ENCODE results near the gene C9orf153.
"Not testable (repeated sequence)": the region's sequence is repeated elsewhere in the genome, so short reads cannot be mapped to it uniquely, and the experiment has no call there.

The C9orf153 gene

DNA sequence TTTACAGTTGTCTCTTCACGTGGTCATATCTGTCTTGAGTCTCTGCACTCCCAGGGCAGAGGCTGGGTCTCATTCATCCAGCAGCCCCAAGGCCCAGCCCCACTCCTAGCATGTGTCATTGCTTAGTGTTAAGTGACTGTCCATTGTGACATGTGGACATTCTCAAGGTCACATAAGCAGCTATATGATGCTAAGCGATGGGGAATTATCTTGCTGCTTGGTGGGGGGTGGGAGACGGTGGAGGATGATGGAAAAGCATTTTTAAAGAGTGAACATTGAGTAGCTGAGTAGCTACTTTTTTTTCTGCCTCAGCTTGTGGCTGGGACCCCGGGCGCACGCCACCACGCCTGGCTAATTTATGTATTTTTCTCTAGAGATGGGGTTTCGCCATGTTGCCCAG is at the start of gene C9orf153:
Gene C9orf153, minus strand, starts transcription at position 101 of the 400 bp plus-strand sequence. CDS start 30,054 bp downstream, outside the sequence.
- no peak for DNase-seq (ENCODE audit: low read depth in 2 of 2)

DNA sequence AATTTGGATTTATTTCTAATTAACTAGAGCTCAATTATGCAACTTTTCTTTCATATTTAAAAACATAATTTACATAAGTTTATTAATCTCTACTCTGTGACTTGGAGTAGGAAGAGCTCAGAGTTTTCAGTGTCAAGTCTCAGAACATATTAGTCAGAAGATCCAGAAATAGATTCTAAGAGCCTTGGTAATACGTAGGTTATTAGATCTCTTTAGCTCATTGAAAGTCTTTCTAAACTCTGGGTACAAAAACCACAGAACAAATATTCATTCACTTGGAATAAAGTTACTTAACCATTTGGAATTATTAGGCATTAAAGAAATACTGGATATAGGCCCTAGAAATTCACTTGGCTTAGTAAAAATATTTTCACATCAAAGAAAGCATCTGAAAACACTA is 49.2 kb upstream of the C9orf153 start:
- DNase-seq (ENCODE audit: low read depth in 2 of 2), result no peak

DNA sequence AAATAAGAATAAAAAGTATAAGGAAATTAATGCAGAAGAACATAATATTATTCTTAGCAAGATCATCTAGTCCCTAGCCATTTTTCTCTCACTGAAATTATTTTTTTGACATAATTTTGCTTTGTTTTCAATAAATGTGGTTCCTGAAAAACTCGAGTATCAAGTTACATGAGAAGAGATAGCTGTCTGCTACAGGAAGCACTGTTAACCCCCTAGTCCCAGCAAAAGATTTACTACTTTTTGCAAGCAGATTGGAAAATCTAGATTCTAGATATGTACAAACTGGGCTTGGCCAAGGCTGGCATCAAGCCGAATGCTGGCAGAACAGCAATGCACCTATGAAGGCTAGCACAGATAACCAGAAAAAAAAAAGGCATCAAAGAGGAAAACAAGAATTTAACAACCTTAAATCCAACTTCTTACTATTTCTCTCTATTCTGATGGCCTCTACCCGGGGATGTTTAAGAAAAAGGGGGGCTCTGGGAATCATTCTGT is 44.8 kb upstream of the C9orf153 start:
- no peak for DNase-seq (ENCODE audit: low read depth in 2 of 2)

DNA sequence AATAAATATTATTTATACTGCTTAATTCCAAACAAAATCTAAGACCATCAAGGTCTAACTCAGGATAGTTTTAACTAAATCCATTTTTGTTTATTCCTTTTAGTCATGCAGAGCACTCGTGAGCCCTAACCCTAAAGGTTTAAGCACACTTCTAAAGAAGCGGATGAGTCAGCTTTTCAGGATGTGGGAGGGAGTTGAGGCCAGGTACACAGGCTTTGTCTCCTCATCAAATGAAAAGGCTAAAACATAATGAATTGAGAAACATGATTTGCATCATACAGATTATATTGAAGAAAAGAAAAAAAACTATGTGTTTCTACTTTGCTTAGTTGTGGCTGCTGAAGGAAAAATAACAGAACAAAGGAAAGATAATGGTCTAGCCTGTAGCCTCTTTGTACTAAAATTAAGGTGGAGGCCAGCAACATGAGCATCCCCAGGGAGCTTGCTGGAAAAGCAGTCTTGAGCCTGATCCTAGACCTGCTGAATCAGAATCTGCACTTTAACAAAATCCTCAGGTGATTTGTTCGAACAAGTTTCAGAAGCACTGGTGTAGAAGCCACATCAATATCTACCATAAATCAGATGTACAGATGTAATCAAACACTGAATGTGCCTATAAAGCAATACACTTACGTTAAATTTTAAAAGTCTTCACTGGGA is 44.0 kb upstream of the C9orf153 start:
- DNase-seq (ENCODE audit: low read depth in 2 of 2), result peak in 1 of 2 donors; percentile 34

DNA sequence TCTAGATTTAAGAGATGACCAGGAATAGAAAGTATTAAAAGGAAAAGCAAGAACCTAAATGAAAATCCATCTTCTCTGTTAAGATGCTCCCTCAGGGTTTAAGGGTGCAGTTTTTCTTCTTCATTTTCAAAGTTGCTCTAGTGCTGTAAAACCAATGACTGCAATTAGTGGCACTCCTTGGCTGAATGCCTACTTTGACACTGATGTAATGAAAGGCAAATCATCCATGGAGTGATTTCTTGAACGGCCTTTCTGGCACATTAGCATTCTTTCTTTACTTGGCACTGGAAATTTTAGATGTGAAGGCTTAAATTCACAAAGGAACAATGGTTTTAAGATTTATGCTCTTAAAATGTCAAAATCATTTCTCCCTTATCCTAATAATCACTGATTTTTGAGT is 42.2 kb upstream of the C9orf153 start:
- DNase-seq (ENCODE audit: low read depth in 2 of 2), result no peak

DNA sequence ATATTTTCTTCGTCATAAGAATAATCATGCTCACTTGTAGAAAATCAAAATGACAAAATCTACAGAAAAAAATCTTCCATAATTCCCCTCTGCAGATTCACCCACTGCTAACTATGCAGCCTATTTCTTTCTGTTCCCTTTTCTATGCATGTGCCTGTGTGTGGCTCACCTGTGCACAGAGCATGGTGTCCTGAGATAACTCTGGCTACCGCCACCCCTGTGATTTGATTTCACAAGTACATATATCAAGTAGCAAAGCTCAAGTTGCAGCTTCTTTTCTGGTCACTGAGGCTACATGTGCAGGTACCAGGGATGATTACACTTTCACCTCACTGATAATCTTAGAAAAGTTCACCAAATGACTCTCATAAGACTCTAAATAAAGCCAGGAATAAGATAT is 41.2 kb upstream of the C9orf153 start:
- no peak for DNase-seq (ENCODE audit: low read depth in 2 of 2)

DNA sequence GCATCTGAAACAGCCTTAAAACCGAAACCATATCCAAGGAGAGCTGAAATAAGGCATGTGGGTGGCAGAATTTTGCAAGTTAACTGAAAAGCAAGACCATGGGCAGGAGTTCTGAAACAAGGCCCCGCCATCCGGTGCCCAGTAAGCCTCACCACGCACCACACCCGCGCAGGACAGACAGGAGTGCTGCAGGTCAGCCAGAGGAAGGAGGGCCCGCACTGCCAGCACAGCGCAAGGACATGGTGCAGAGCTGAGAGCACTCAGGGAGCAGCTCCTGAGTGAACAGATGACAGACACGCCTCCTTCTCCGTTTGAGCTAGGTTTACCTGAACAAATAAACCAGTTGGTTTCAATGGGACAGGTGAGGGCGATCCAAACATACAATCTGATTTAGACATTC is 39.4 kb upstream of the C9orf153 start:
- no peak for DNase-seq (ENCODE audit: low read depth in 2 of 2)

DNA sequence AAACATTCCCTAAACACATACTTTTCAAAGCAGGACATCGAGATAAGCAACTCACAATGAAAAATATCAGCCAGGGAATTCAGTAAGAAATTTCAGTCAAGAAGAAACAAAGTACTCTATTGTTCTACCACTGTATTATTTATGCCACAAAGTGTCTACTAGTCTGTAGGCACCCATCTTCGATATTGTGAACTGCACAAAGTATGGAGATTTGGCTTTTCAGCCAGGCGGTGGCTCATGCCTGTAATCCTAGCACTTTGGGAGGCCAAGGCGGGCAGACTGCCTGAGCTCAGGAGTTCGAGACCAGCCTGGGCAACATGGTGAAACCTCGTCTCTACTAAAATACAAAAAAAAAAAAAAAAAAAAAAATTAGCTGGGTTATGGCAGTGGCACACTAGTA is 30.9 kb upstream of the C9orf153 start:
- not testable (repeated sequence) for DNase-seq (ENCODE audit: low read depth in 2 of 2)

DNA sequence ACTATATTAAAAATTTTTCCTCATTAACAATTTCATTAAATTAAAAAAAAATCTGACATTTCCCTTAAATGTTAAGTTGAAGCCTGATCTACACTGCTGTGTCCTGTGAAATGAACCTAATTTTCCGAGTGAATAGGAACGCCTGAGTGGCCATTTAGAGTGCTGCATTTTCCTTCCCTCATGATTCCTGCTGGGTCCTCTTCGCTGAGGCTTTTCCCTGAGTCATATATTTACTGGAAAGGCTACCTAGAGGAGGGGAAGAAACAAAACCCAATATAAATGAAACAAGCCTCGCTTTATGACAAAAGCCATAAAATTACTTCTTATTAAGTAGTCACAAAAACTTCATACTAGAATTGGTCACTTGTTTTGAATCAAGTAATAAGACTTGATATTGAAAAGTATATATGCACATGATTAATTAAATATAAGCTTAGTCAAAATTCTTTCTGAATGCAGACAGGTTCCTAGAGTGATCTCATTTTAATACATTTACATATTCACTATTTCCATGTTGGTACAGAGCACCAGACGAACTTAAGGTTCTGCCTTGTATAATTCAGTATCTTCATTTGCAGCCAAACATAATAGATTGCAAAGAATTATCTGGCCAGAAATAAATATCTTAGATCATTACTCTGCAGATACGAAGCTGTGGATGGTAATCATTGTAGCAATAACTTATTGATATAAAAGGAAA is 29.2 kb upstream of the C9orf153 start:
- no peak for DNase-seq (ENCODE audit: low read depth in 2 of 2)

DNA sequence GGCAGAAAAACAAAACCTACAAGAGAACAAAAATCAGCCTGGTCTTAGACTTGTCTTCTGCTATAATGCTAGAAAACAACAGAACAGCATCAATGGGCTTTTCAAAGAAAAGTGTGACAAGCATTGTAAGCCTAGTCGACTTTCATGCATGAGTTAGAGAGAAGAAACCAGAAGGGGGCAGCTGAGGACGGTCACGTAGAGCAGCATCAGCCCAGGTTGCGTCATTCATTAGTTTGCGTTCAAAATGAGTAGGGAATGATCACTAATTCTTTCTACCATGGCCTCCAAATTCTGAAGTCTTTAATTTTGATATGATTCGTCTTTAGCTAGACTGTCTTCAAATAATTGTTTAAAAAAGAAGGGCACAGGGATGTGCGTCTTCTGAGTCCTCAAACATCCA is 27.6 kb upstream of the C9orf153 start:
- no peak for DNase-seq (ENCODE audit: low read depth in 2 of 2)

DNA sequence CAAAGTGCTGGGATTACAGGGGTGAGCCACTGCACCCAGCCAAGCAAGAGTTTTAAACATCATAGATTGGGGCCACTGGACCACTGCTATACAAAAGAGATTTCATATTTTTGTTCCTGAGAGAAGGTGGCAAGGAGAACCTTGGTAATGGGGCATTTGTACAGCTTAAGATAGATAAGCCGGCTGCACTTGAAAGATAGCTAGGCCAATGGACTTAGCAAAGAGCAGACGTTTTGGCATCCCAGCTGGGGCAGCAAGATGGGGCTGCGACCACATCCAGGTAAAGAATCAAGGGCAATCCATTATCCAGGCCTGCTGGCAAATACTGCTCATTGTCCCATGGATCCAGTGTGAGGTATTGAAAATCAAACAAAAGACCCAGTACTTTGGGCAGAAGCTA is 26.8 kb upstream of the C9orf153 start:
- no peak for DNase-seq (ENCODE audit: low read depth in 2 of 2)

DNA sequence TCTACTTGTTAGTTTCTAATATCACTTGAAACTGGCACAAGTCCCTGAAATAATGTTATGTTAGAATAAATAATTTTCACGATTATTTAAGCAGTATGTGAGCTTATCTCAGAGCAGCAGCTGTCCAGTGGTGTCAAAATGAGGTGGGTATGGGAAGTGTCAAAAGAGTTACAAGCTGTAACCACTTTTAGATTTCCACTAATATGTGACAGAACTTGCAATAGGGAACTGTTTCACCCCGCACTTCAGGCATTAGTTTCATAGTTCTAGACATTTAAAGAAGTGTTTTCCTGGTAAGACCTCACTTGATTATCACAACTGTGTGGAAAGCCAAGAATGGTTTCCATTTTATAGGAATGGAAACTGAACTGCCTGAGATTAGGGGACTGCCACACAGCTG is 25.8 kb upstream of the C9orf153 start:
- no peak for DNase-seq (ENCODE audit: low read depth in 2 of 2)

DNA sequence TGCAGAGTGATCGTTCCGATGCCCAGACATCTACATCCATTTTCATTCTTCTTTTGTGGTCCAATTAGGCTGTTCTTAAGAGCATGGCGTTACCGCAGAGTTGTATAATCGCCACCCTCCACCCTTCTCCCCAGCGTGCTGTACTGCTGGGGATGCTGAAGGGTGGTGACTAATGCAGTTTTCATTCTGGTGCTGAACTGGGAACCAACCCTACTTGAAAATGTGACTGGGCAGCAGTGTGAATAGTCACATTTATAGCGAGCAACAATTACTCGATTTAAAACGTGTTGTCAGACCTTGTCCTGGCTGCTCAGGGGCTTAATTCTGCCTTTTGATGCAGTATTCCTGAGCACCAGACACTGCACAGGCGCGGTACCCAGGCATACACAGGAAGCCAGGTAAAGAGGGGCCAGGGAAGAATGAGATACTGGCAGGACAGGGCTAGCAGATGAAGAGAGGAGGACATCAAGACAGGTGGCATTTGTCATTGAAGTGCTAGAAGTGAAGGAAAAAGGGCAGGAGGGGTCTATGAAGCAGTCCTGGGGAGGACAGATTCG is 23.6 kb upstream of the C9orf153 start:
- no peak for DNase-seq (ENCODE audit: low read depth in 2 of 2)

DNA sequence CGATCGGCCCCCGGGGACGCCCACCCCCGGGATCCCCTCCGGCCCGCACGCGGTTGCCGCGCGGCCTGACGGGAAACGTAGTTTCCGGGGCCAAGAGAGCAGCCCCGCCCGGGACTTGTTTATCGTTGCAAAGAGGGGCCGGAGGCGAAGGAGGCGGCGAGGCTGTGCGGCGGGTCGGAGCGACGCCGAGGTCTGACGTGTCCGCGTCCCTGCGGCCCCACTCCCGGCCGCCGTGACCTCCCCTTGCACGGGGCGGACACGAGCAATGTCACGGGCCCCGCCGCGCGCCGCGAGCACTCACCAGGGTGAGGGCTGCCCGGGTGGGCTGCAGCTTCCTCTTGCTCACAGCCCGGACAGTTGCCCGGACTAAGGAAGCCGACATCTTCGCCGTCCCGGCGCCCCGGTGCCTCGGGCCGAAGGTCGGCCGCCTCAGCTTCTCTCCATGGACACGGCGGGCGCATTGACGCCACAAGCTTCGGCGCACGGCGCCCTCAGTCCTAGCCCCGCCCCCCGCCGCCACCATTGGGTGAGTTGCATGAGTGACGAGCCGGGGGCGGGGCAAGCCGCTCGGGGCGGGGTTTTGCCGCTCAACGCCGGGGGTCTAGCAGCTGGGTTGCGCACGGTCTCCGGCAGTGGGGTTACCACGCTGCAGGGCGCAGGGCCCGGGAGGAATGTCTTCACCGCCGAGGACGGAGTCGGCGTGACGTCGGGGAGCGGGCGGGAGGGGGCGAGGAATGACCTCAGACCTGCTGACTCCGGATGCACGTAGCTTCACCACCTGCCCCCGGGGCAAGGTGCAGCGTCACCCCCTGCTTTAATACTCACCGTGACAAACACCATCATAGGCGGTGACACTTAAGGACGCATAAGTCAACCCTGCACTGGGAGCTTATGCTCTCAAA is 22.9 kb upstream of the C9orf153 start, which contains the start of gene ISCA1:
Gene ISCA1, minus strand, starts transcription at position 462 of the 902 bp plus-strand sequence. Its CDS starts 80 bp downstream, at position 382.
- peak; percentile 97 to 99 for DNase-seq (ENCODE audit: low read depth in 2 of 2)

DNA sequence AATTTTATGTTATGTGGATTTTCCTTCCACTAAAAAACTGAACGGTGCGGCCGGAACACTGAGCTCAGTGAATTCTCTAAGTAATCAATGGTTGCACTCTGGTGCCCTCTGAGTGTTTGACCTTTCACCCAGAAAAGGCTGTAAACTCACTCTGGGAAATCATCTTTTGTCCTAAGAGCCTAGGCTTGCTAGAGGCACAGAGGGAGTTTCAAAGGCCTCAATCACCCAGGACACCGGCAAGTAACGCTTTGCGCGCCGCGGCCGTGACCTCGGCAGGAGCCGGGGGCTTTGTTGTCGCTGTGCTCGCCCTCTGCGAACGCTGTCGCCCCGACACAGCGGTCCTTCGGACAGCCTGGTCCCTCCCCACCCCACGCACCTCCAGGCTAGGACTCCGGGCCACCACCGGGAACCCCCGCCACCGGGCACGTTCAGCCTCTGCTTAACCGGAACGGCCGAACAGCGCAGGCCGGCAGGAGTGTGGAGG is 22.2 kb upstream of the C9orf153 start:
- no peak for DNase-seq (ENCODE audit: low read depth in 2 of 2)

DNA sequence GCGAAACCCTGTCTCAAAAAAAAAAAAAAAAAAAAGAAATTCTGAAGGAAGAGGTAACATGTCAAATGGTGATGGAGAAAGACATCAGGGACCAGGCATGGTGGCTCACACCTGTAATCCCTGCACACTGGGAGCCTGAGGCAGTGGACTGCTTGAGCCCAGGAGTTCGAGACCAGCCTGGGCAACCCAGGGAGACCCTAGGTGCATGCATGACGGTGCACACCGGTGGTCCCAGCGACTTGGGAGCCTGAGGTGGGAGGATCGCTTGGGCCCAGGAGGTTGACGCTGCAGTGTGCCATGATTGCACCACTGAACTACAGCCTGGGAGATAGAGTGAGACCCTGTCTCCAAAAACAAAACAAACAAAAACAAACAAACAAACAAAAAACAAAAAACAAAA is 21.1 kb upstream of the C9orf153 start:
- no peak for DNase-seq (ENCODE audit: low read depth in 2 of 2)

DNA sequence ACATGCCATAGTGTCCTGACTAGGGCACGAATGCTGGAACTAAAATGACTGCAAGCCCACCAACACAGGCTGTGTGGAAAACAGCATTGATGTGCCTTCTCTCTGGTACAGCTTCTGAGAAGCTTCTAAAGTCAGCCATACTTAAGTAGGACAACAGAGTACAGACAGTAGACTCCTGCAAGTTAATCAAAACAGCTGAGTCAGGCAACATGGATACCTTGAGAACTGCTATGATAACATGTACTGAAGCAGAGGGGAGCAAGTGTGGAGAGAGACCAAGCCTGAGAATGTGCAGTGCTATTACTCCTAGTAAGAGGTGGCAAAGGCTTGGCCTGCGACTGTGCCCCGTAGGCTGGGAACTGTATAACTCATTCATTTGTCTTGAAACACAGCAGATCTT is 20.4 kb upstream of the C9orf153 start:
- no peak for DNase-seq (ENCODE audit: low read depth in 2 of 2)

DNA sequence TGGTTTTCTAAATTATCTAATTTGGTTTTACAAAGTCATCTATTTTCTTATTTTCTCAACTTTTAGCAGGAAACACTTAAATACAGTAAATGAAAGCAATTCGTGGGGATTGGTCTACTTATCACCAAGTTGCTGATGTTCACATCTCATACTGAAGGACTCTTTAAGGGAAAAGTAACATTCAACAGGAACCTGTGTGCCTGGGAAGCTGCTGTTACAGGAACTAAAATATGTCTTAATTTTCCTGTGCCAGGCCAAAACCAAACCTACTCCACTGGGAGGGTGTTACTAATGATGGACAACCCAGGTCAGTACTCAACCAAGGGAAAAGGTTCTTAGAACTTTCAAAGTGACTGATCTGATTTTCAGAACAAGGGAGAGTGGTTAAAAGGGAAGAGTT is 17.6 kb upstream of the C9orf153 start:
- no peak for DNase-seq (ENCODE audit: low read depth in 2 of 2)

DNA sequence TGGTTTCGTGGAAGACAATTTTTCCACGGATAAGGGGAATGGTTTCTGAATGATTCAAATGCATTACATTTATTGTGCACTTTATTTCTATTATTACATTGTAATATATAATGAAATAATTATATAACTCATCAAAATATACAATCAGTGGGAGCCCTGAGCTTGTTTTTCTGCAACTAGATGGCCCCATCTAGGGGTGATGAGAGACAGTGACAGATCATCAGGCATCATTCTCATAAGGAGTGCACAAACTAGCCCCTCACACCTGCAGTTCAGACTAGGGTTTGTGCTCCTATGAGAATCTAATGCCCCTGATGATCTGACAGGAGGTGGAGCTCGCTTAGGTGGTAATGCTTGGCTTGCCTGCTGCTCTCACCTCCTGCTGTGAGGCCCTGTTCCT is 16.5 kb upstream of the C9orf153 start:
- DNase-seq (ENCODE audit: low read depth in 2 of 2), result no peak

DNA sequence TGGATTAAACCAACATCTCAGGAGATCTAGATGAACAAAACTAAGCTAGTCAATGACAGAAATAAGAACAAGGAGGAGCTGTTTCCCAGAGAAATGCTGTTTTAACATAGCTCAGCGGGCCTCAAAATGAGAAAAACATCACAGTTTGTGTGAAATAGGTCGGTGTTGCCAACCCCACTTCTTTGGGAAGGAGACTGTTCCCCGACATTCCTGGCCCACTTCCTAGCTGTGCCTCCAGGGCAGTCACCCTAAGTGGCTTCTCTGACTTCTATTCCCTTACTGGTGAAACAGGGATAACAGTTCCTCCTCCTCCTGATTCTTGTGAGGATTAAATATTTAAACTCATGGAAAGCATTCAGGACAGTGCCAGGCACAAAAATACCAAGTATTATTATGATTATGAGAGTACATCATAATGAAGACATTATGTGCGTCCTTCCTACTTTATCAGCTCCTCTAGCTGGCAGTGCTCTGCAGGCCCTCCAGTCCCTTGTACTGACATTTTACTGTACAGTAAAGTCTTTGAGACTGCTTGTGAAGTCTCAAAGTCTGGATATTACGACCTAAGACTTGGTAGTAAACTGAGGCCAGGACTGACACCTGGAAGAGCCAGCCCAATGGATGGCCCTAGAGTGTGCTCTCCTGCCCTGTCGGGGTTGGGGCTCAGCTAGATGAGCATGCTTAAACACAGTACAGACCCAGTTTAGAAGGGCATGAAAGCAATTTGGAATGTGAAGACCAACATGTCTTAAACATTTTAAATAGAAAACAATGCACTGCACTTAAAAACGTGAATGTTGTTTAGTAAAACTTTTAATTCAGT is 15.6 kb upstream of the C9orf153 start:
- DNase-seq (ENCODE audit: low read depth in 2 of 2), result no peak

DNA sequence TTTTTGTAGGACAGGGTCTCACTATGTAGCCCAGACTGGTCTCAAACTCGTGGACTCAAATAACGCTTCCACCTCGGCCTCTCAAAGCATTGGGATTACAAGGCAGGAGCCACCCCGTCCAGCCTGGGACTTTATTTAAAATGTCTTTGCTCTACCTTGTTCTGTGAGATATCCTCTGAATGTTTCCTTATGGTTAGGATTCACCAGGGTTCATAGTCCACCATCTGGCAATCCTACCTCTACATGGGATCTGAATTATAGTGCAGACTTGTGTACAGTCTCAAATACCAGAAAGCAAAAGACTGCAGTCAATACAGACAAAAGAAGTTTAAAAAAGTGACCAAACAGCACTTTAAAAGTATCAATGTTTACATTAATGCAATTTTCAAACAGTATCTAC is 12.8 kb upstream of the C9orf153 start:
- no peak for DNase-seq (ENCODE audit: low read depth in 2 of 2)

Measured in stimulated activated CD4-positive, alpha-beta T cell treated with anti-CD3 and anti-CD28 coated beads, Interleukin-4, amount 100 ng/mL, for 48 hours (primary cell).